ENCODE measurements around the gene CEP70.
"Not testable (repeated sequence)": the region's sequence is repeated elsewhere in the genome, so short reads cannot be mapped to it uniquely, and the experiment has no call there.

The CEP70 gene, protein sequence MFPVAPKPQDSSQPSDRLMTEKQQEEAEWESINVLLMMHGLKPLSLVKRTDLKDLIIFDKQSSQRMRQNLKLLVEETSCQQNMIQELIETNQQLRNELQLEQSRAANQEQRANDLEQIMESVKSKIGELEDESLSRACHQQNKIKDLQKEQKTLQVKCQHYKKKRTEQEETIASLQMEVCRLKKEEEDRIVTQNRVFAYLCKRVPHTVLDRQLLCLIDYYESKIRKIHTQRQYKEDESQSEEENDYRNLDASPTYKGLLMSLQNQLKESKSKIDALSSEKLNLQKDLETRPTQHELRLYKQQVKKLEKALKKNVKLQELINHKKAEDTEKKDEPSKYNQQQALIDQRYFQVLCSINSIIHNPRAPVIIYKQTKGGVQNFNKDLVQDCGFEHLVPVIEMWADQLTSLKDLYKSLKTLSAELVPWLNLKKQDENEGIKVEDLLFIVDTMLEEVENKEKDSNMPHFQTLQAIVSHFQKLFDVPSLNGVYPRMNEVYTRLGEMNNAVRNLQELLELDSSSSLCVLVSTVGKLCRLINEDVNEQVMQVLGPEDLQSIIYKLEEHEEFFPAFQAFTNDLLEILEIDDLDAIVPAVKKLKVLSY

DNA sequence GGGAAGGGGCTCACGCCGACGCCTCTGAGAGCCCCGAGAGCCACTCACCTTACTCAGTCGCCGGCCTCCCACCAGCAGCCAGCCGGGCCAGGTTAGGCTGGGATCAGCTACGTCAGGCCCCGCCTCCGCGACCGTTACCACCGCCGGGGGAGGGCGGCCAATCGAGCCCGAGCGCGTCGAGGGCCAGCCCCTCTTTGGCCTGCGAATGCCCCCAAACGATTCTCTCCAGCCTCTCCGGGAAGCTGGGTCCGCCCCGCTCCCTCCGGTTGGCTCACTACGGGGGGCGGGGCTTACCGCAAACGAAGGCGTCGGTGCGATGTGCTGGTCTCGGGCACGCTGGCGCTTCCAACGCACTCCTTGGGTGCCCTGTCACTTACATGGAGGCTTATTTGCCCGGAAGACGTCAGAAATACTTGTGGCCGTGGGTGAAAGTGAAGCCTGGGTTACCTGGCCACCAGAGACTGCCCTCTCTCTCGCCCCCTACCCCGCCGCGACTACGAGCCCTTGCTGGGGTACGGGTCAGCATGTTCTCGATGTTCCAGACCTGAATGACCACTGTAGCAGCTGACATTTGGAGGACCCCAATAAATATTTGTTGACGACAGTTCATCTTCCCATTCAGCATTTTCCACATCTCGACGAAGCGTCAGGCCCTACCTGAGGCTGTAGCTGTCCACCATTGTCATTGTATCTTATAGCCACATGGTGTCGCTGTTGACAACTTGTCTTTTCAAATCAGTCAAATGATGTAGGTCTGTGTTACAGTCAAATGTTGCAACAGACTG lies at the start of gene CEP70:
TSS of gene CEP70 (minus strand) at position 111 of the 785 bp plus-strand sequence. CDS start 21,333 bp downstream, outside the sequence.
- DNase-seq: no peak

- no peak for DNase-seq
Observed at GRCh38 chr3:138642927-138643253, 48.8 kb upstream of the CEP70 start.

DNA sequence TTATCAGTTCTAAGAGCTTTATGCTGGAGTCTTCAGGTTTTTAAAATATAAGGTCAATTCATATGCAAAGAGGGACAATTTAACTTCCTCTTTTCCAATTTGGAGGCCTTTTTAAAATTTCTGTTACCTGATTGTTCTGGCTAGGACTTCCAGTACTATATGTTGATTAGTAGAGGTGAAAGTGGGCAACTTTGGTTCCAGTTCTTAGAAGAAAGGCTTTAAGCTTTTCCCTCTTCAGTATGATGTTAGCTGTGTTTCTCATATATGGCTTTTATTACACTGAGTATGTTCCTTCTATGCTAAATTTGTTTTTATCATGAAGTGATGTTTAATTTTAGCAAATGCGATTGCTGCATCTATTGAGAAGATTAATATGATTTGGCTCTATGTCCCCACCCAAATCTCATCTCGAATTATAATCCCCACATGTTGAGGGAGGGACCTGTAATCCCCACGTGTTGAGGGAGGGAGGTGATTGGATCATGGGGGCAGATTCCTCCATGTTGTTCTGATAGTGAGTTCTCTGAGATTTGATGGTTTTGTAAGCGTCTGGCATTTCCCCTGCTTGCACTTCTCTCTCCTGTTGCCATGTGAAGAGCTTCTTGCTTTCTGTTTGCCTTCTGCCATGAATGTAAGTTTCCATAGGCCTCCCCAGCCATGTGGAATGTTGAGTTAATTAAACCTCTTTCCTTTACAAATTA lies 48.3 kb upstream of the CEP70 start:
- DNase-seq: no peak

GRCh38 chr3:138640537-138640936 lies 46.5 kb upstream of the CEP70 start:
- DNase-seq: no peak

GRCh38 chr3:138638641-138639040 lies 44.6 kb upstream of the CEP70 start:
- no peak for DNase-seq

DNA sequence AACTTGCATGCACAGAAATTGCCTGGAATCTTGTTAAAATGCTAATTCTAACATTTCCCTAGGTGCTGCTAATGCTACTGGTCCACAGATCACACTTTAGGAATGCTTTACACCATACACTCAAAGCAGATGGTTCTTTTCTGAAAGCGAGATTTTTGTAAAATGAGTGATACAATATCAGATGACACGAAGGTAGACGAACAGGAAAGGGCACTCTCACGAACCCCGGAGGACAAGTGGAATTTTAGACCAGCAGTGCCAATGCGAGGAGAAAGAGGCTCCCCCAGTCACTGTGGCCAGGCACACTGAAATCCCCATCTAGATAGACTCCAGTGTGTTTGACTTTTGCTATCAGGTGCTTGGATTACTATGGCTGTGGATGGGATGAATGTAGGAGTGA lies 35.5 kb upstream of the CEP70 start:
- no peak for DNase-seq

DNA sequence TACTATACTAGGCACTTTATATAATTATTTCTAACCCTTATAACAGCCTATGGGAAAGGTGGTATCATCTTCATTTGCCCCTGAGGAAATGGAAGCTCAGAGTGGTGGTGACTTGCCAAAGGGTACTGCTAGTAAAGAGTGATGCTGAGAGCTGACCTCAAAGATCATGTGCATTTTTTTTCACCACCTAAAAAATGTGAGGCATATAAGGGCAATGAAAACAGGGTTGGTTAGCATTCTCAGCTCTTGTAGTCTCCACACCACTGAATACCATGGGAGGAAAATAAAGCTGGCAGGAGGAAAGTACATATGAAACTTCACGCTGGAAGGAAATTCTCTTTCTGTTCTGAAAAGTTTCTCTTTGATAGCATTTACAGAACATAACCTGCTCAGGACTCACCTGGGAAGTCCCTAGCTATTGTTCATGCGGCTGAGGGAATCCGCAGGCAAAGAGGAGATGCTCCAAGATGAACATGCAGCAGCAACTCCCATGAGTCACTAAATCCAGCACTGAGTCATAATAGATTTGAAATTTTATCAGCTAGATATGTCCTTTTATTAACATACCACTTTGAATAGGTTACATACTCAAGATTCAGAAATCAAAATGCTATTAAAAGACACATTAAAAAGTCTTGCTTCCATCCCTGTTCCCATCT lies 31.8 kb upstream of the CEP70 start:
- no peak for DNase-seq

DNA sequence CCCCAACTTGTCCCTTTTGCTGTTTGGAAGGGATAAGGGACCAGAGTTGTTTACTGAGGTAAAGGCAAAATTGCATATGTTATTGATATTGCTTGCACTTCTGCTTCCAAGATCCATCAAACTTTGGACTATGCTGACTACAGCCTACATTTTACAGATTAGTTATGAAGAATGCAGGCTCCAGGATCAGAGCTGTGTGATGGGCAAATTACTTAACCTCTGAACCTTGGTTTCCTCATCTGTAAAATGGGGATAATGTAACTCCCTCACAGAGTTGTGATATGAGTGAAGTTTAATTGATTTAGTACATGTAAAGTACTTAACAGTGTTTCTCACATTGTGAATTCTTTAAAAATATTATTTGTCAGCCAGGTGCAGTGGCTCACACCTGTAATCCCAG lies 30.5 kb upstream of the CEP70 start:
- DNase-seq: no peak

- no peak for DNase-seq
Observed at GRCh38 chr3:138620431-138620830, 26.4 kb upstream of the CEP70 start.

GRCh38 chr3:138615462-138615861 lies 21.4 kb upstream of the CEP70 start:
- DNase-seq: no peak

DNA sequence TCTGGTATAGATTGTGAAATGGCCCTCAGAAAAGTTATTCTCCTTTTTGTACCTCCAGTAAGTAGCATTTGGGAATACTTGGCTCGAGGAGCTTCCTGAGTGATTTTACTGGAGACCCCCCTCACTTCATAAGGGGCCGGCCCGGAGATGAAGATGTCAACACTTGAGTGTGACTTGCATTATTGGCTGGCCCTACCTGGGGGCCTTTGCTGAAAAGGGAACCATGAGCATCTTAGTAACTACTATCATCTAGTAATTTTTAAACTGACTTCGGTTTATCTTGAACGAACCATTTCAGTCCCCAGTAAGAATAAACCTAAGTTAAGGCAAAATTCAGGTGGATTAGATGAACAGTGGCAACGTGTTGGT lies 15.8 kb upstream of the CEP70 start:
- no peak for DNase-seq

- DNase-seq: peak; percentile 23
Observed at GRCh38 chr3:138608322-138609135, 14.5 kb upstream of the CEP70 start, which contains the start of gene FAIM. TSS of gene FAIM (plus strand) at chr3:138608771. CDS start at chr3:138619727, 10,956 bp downstream.

- not testable (repeated sequence) for DNase-seq
Observed at GRCh38 chr3:138604106-138604595, 10.1 kb upstream of the CEP70 start.

GRCh38 chr3:138601661-138602060 lies 7.6 kb upstream of the CEP70 start:
- DNase-seq: not testable (repeated sequence)

DNA sequence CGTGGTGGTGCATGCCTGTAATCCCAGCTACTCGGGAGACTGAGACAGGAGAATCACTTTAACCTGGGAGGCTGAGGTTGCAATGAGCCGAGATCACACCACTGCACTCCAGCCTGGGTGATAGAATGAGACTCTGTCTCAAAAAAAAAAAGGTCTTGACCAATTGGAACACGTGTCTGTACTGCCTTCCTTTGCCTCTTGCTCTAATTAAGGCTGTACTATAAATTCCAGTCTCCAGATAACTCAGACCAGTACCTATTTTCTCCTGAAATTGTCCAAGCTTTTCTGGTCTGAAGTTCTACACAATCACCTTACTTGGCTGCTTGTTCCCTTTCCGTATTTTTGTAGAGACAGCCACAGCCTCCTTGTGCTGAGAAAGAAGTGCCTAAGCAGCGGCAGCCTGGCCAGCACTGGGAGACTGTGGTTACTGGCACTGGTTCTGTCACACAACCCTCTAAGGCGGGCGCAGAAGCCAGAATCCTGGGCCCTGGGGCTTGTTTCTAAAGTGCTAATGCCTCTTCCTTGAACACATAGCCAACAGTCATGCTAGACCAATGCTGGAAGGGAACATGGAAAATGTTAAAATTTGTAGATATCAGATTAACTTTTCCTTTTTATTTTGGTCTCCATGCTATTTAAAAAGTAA lies 6.2 kb upstream of the CEP70 start:
- no peak for DNase-seq

- no peak for DNase-seq
Observed at GRCh38 chr3:138598534-138598933, 4.5 kb upstream of the CEP70 start.

- DNase-seq: not testable (repeated sequence)
Observed at GRCh38 chr3:138597186-138597976, 3.3 kb upstream of the CEP70 start.

DNA sequence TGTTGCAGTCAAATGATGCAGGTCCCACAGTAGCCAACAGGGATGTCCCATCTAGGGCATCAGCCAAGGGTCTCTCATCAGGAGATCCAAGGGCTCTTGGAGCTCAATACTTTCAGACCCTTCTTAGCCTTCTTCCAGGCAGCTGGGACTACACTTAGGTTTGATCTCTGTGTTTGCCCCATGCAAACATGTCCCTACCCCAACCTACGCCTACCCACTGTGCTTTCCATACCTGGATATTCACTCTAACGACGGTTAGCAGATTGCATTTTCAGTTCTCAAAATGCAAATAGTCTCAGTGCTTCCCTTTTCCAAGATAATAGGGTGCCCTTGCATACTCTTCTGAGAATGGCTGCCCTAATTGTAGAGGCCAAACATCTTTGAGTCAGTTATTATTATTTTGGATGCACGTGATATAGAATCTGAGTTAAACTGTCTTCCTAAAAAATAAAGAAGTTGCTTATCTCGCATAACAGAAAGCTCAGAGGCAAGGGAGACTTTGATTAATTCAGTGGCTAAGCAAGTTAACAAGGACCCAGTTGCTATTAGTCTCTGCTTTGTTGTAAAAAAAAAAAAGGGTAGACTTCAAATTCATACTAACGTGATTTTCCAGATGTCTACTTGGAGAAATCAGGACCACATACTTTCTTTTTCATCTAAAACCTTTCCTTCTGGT lies 1.0 kb upstream of the CEP70 start:
- no peak for DNase-seq

DNA sequence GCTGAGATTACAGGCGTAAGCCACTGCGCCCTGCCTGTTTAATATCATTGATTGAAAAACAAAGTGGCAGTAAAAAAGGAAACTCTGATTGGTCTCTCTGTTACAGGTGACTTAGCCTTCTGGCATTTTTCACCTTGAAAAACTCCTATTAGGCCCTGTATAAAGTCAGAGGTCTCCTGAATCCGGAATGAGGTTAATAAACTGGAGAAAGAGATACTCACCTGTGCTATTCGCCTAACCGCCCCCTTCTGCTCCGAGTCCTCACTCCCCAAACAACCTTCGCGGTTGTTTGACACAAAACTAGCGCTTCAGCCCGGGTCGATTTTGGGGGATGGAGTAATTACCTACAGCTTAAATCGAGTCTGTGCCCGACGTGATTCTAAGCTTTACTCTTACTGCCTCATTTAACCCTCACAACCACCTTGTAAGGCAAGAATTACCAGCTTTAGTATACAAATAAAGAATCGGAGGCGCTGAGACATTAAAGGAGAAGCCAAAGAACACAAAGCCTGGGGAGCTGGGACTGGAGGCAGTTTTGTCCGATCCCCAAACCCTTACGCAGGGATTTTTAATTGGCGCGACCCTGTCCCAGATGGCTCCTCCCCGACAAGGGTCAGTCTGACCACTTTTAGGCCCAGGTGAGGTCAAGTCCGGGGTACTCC lies 441 bp downstream of the CEP70 start:
- no peak for DNase-seq

Data from NCI-H2227 treated with DMSO at 0.1 percent for 48 hours (cell line).